A549 (cell line): Measurements from ENCODE around the gene DBR1.

ENCODE experiments used
- CTCF ChIP-seq: fragments of >200 bp; sonication (Bioruptor Twin); formaldehyde crosslinking; IDR thresholded peaks from 3 replicates; pipeline ENCODE4 v1.5.1; 2016
- EP300 ChIP-seq, 2 experiments: fragments of >200 bp; sonication (Bioruptor Twin); formaldehyde crosslinking; IDR thresholded peaks; 2 replicates in 1 of 2; 3 replicates in 1 of 2; pipeline ENCODE4 v1.6.1; 2016 to 2017
- HOXA7 ChIP-seq: fragments of 250-450 bp; sonication (Bioruptor Pico); IDR thresholded peaks from 2 replicates; pipeline ENCODE4 v1.5.0; 2020; ENCODE audit warnings: mild to moderate bottlenecking, moderate library complexity
- JUN ChIP-seq, 2 experiments: fragments of >200 bp; sonication (Bioruptor Twin); formaldehyde crosslinking; IDR thresholded peaks; 2 replicates in 1 of 2; 3 replicates in 1 of 2; pipeline ENCODE4 v1.6.1; 2016 to 2017
- KDM1A ChIP-seq: fragments of 200-600 bp; sonication (generic); IDR thresholded peaks from 2 replicates; pipeline ENCODE4 v1.6.1; 2016; ENCODE audit warnings: low read depth, mild to moderate bottlenecking
- MAX ChIP-seq: IDR thresholded peaks from 2 replicates; pipeline ENCODE4 v1.6.1; 2012
- MYC ChIP-seq: IDR thresholded peaks from 2 replicates; pipeline ENCODE4 v1.6.1; 2012; ENCODE audit warnings: mild to moderate bottlenecking, inconsistent platforms, low read length, improper control_type of control experiment, borderline replicate concordance
- RARB ChIP-seq: fragments of 250-450 bp; sonication (Bioruptor Pico); IDR thresholded peaks from 2 replicates; pipeline ENCODE4 v1.8.0; 2021; ENCODE audit warnings: mild to moderate bottlenecking, moderate library complexity

- no peak for TF ChIP-seq CTCF
- TF ChIP-seq HOXA7 (CRISPR knock-in tag), result no peak
- no peak for TF ChIP-seq MAX
- no peak for TF ChIP-seq KDM1A
- TF ChIP-seq JUN (IDR thresholded peaks at IDR 0.05), result no peak
- no peak for TF ChIP-seq MYC
- no peak for TF ChIP-seq RARB (CRISPR knock-in tag)
- no peak for TF ChIP-seq EP300 (IDR thresholded peaks at IDR 0.05)
These were observed 39.4 kb downstream of the DBR1 start for GRCh38 chr3:138135146-138135832.
